GM12875 (cell line): ENCODE results near the gene SP2.

ENCODE experiments used
- H3K4me3 ChIP-seq: one replicate; pipeline ENCODE4 v1.5.1; 2011; ENCODE audit warnings: low read depth, low read length, control low read depth
- CTCF ChIP-seq: IDR thresholded peaks from 2 replicates; pipeline ENCODE4 v1.5.1; 2011; ENCODE audit warnings: low read depth, mild to moderate bottlenecking, control low read depth, inconsistent platforms, low read length, moderate library complexity, borderline replicate concordance; ENCODE audit not compliant: insufficient read depth

Gene SP2

GRCh38 chr17:47878203-47879027, 17.6 kb upstream of the SP2 start:
- no peak overlapping the region for H3K4me3 ChIP-seq
- no peak for TF ChIP-seq CTCF

GRCh38 chr17:47879028-47879585, 16.9 kb upstream of the SP2 start:
- no peak overlapping the region for H3K4me3 ChIP-seq
- TF ChIP-seq CTCF, result no peak

- TF ChIP-seq CTCF, result no peak
- no peak overlapping the region for H3K4me3 ChIP-seq
Measured at GRCh38 chr17:47879776-47880454, 16.1 kb upstream of the SP2 start.

- no peak for TF ChIP-seq CTCF
- no peak overlapping the region for H3K4me3 ChIP-seq
Measured at GRCh38 chr17:47882247-47882646, 13.8 kb upstream of the SP2 start.

GRCh38 chr17:47882695-47883588, 13.1 kb upstream of the SP2 start:
- no peak overlapping the region for H3K4me3 ChIP-seq
- TF ChIP-seq CTCF, result no peak

GRCh38 chr17:47883589-47884426, 12.2 kb upstream of the SP2 start:
- no peak overlapping the region for H3K4me3 ChIP-seq
- no peak for TF ChIP-seq CTCF
